Mucosa of rectum (tissue), 2 donors: ENCODE measurements around the gene KMT2B.

Experiments
- H3K27ac ChIP-seq, 2 donors: one replicate each; pipeline ENCODE4 v1.7.0; 2013; ENCODE audit warnings: inconsistent platforms in 2 of 2, low read depth in 2 of 2, low read length in 2 of 2
- H3K27me3 ChIP-seq, 2 donors: one replicate each; pipeline ENCODE4 v1.7.0; 2013; ENCODE audit warnings: low read length in 2 of 2; ENCODE audit not compliant: control insufficient read depth in 2 of 2, insufficient read depth in 2 of 2
- H3K36me3 ChIP-seq, 2 donors: one replicate each; pipeline ENCODE4 v1.7.0; 2013; ENCODE audit warnings: low read length in 2 of 2; ENCODE audit not compliant: control insufficient read depth in 2 of 2, insufficient read depth in 2 of 2
- H3K4me1 ChIP-seq, 2 donors: one replicate each; pipeline ENCODE4 v1.7.0; 2013; ENCODE audit warnings: low read length in 2 of 2, mild to moderate bottlenecking in 1 of 2; ENCODE audit not compliant: control insufficient read depth in 2 of 2, insufficient read depth in 2 of 2
- H3K4me3 ChIP-seq, 2 donors: one replicate each; pipeline ENCODE4 v1.7.0; 2013; ENCODE audit warnings: low read length in 2 of 2
- H3K9ac ChIP-seq, 2 donors: one replicate each; pipeline ENCODE4 v1.7.0; 2013; ENCODE audit warnings: low read length in 2 of 2, low read depth in 1 of 2, mild to moderate bottlenecking in 1 of 2
- H3K9me3 ChIP-seq, 2 donors: one replicate each; pipeline ENCODE4 v1.7.0; 2013; ENCODE audit warnings: low read length in 2 of 2; ENCODE audit not compliant: control insufficient read depth in 2 of 2
- donor health status: healthy.
- donor health status: Normal muscosa, but diverticular disease.

The KMT2B gene

DNA sequence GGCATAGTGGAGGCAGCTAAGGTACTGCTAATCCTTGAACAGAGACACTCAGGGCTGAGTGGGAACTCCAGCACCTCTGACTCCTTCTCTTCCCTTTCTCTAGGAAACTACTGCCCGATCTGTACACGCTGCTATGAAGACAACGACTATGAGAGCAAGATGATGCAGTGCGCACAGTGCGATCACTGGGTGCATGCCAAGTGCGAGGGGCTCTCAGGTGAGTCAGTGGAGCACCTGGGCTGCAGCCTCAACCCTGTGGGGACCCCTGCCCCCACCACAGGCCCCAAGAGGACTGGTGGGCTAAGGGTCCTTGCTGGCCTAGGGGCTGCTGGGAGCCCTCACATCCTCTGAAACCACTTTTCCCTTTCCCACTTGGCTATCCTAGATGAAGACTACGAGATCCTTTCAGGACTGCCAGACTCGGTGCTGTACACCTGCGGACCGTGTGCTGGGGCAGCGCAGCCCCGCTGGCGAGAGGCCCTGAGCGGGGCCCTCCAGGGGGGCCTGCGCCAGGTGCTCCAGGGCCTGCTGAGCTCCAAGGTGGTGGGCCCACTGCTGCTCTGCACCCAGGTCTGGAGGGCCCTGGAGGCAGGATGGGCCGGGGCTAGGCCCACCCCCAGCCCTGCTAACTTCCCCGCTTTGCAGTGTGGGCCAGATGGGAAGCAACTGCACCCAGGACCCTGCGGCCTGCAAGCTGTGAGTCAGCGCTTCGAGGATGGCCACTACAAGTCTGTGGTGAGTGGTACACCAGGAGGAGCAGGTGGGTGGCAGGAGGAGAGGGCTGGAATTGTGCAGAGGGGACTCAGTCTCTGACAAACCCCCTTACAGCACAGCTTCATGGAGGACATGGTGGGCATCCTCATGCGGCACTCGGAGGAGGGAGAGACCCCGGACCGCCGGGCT, 9.5 kb downstream of the KMT2B start:
- H3K36me3 ChIP-seq = peaks cover 93 to 95% of the 10 kb centered on the region in 2 donors
- no peak overlapping the region for H3K9ac ChIP-seq
- no peak overlapping the region for H3K4me3 ChIP-seq
- no peaks in the 10 kb centered on the region for H3K27me3 ChIP-seq
- H3K9me3 ChIP-seq = no peaks in the 10 kb centered on the region
- no peaks in the 10 kb centered on the region for H3K4me1 ChIP-seq
- no peak overlapping the region for H3K27ac ChIP-seq

DNA sequence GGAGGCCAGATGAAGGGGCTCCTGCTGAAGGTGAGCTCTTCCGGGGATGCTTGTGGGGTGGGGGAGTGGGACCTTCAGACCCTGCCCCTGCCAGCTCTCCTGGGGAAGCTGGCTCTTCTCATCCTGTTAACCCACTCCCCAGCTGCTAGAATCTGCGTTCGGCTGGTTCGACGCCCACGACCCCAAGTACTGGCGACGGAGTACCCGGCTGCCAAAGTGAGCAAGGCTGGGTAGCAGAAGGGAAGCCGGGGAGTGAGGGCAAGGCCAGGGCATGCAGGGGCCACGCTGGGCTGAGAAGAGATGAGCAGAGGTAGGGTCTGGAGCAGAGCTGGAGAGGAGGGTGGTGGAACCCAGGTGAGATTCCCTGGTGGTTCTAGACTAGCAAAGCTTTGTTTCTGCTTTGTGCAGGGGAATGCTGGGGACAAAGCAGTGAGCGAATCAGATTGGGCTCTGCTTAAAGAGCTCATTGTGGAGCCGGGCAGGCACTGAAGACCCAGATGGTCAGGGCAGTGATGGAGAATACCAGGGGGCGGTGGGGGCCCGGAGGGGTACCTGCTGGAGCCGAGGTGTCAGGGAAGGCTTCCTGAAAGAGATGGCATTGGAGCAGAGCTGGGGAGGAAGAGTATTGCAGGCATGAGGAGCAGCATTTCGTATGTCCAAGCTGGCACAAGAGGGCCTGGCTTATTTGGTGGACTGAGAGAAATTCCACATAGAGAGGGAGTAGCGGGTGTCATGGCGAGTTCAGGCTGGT, 10.3 kb downstream of the KMT2B start:
- Histone ChIP-seq H3K4me1 (no peaks in the 10 kb centered on the region), H3K4me3 (no peak overlapping the region), H3K27me3 (no peaks in the 10 kb centered on the region), H3K9me3 (no peaks in the 10 kb centered on the region), H3K36me3 (peaks cover 87 to 89% of the 10 kb centered on the region in 2 donors), H3K27ac (no peak overlapping the region), H3K9ac (no peak overlapping the region)

GRCh38 chr19:35729021-35729420, 11.2 kb downstream of the KMT2B start:
- peaks cover 83% of the 10 kb centered on the region in 2 donors for H3K36me3 ChIP-seq
- H3K9ac ChIP-seq = no peak overlapping the region
- no peaks in the 10 kb centered on the region for H3K9me3 ChIP-seq
- H3K27me3 ChIP-seq = no peaks in the 10 kb centered on the region
- H3K4me3 ChIP-seq = no peak overlapping the region
- no peaks in the 10 kb centered on the region for H3K4me1 ChIP-seq
- H3K27ac ChIP-seq = no peak overlapping the region

GRCh38 chr19:35729763-35730162, 12.0 kb downstream of the KMT2B start:
- Histone ChIP-seq H3K36me3 (peaks cover 81 to 82% of the 10 kb centered on the region in 2 donors), H3K27ac (no peak overlapping the region), H3K4me1 (no peaks in the 10 kb centered on the region)

DNA sequence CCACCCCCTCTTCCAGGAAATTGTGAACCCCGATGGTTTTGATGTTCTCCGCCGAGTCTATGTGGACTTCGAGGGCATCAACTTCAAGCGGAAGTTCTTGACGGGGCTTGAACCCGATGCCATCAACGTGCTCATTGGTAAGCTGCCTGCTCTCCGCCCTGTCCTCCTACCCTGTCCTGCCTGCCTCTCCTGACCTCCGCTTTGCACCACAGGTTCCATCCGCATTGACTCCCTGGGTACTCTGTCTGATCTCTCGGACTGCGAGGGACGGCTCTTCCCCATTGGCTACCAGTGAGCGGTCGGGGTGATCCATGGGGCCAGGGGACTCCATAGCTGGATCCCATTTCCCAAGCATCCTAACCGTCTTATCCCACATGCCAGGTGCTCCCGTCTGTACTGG, 12.5 kb downstream of the KMT2B start:
- H3K4me1 ChIP-seq = no peaks in the 10 kb centered on the region
- H3K36me3 ChIP-seq = peaks cover 79 to 81% of the 10 kb centered on the region in 2 donors
- H3K4me3 ChIP-seq = no peak overlapping the region
- H3K9ac ChIP-seq = no peak overlapping the region
- H3K27ac ChIP-seq = no peak overlapping the region
- no peaks in the 10 kb centered on the region for H3K27me3 ChIP-seq
- H3K9me3 ChIP-seq = no peaks in the 10 kb centered on the region

More at GRCh38 chr19:35729763-35730162, 12.0 kb downstream of the KMT2B start:
- Histone ChIP-seq H3K4me3 (no peak overlapping the region), H3K9ac (no peak overlapping the region), H3K27me3 (no peaks in the 10 kb centered on the region), H3K9me3 (no peaks in the 10 kb centered on the region)

DNA sequence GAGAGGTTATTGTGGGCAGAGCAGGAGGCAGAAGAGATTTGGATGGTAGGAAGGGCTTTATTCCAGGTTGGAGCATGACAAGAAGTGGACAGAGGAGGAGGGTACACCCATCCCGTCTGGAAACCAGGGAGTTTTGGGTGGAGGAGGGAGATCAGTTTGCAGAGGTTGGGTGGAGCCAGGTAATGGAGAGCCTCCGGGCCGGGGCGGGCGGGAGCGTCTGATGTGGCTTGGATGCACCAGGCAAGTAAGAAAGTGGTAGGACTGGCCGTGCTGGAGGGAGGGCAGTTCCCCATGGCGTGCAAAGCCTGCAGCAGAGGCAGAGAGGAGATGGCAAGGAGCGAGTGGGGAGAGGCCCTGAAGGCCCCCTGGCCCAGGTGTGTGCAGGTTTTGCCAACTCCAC, 13.6 kb downstream of the KMT2B start:
- no peak overlapping the region for H3K27ac ChIP-seq
- H3K9ac ChIP-seq = no peak overlapping the region
- no peaks in the 10 kb centered on the region for H3K4me1 ChIP-seq
- no peaks in the 10 kb centered on the region for H3K27me3 ChIP-seq
- H3K4me3 ChIP-seq = no peak overlapping the region
- peaks cover 74 to 75% of the 10 kb centered on the region in 2 donors for H3K36me3 ChIP-seq
- H3K9me3 ChIP-seq = no peaks in the 10 kb centered on the region

DNA sequence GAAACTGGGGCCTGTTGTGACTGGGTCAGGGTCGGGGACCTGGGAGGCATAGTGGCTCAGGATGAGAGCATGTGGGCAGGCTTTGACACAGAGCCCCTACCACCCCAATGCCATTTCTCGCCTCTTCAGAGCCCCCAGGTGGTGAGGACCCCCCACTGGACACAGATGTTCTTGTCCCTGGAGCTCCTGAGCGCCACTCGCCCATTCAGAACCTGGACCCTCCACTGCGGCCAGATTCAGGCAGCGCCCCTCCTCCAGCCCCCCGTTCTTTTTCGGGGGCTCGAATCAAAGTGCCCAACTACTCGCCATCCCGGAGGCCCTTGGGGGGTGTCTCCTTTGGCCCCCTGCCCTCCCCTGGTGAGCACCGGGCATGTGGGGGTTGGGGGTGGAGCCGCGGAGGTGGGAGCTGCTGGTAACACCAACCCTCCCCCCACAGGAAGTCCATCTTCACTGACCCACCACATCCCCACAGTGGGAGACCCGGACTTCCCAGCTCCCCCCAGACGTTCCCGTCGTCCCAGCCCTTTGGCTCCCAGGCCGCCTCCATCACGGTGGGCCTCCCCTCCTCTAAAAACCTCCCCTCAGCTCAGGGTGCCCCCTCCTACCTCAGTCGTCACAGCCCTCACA, 14.1 kb downstream of the KMT2B start:
- H3K4me3 ChIP-seq = no peak overlapping the region
- H3K9me3 ChIP-seq = no peaks in the 10 kb centered on the region
- H3K27me3 ChIP-seq = no peaks in the 10 kb centered on the region
- H3K4me1 ChIP-seq = no peaks in the 10 kb centered on the region
- no peak overlapping the region for H3K9ac ChIP-seq
- H3K36me3 ChIP-seq = peaks cover 71 to 77% of the 10 kb centered on the region in 2 donors
- no peak overlapping the region for H3K27ac ChIP-seq

GRCh38 chr19:35732540-35733179, 14.9 kb downstream of the KMT2B start:
- Histone ChIP-seq H3K27ac (no peak overlapping the region), H3K36me3 (peaks cover 66 to 72% of the 10 kb centered on the region in 2 donors), H3K9me3 (no peaks in the 10 kb centered on the region), H3K9ac (no peak overlapping the region), H3K4me3 (no peak overlapping the region), H3K4me1 (no peaks in the 10 kb centered on the region), H3K27me3 (no peaks in the 10 kb centered on the region)

- Histone ChIP-seq H3K27me3 (no peaks in the 10 kb centered on the region), H3K4me1 (no peaks in the 10 kb centered on the region), H3K27ac (no peak overlapping the region), H3K36me3 (peaks cover 65 to 73% of the 10 kb centered on the region in 2 donors), H3K4me3 (no peak overlapping the region), H3K9me3 (no peaks in the 10 kb centered on the region), H3K9ac (no peak overlapping the region)
Measured at GRCh38 chr19:35733180-35734125, 15.7 kb downstream of the KMT2B start.
